ENCODE measurements around the gene SGPL1.
"Not testable (repeated sequence)": the region's sequence is repeated elsewhere in the genome, so short reads cannot be mapped to it uniquely, and the experiment has no call there.

The SGPL1 gene, protein sequence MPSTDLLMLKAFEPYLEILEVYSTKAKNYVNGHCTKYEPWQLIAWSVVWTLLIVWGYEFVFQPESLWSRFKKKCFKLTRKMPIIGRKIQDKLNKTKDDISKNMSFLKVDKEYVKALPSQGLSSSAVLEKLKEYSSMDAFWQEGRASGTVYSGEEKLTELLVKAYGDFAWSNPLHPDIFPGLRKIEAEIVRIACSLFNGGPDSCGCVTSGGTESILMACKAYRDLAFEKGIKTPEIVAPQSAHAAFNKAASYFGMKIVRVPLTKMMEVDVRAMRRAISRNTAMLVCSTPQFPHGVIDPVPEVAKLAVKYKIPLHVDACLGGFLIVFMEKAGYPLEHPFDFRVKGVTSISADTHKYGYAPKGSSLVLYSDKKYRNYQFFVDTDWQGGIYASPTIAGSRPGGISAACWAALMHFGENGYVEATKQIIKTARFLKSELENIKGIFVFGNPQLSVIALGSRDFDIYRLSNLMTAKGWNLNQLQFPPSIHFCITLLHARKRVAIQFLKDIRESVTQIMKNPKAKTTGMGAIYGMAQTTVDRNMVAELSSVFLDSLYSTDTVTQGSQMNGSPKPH

DNA sequence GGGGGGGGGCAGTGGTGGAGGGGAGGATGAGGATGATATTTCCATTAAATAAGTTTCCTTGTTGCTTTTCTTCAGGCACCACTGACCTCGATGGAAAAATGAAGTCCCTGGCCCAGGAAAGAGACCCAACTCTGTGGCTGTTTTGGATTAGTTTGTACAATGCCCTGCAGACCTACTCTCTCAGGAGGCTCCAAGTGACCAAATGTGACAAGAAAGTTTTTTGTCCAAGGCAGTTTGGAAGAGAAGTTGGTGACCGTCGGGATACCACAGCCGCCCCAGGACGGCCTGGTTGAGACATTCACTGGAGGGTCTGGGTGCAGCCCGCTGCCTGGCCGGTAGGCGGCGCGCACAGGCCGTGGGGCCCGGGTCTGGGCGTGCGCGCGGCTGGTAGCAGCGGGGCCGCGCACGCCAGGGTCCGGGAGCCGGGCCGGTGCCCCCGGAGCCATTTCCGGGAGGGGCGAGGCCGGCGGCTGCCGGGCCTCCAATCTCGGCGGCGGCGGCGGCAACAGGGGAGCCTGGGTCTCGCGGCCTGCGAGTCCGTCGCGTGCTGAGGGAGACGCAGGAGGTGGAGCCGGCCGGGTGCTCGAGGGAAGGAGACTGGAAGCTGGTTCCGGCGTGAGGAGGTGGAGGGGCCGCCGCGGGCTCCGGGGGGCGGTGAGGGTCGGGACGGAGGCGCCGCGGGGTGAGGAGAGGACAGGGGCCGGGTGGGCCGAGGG, at the start of gene SGPL1:
Gene SGPL1 (plus strand): TSS at position 445 of the 716 bp plus-strand sequence. CDS start 906 bp downstream, outside the sequence.
- DNase-seq: peak; percentile 69

DNA sequence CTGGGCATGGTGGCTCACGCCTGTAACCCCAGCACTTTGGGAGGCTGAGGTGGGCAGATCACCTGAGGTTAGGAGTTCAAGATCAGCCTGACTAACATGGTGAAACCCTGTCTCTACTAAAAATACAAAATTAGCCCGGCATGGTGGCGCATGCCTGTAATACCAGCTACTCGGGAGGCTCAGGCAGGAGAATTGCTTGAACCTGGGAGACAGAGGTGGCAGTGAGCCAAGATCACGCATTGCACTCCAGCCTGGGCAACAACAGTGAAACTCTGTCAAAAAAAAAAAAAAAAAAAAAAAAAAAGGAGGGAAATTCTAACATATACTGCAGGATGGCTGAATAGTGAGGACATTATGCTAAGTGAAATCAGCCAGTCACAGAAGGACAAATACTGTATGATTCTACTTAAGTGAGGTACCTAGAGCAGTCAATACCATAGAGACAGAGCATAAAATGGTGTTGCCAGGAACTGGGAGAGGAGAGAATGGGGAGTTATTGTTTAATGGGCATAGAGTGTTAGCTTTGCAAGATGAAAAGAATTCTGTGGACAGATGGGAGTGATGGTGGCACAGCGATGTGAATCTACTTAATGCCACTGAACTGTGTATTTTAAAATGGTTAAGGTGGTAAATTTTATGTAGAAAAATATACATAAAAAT, 47.6 kb upstream of the SGPL1 start:
- DNase-seq: not testable (repeated sequence)

DNA sequence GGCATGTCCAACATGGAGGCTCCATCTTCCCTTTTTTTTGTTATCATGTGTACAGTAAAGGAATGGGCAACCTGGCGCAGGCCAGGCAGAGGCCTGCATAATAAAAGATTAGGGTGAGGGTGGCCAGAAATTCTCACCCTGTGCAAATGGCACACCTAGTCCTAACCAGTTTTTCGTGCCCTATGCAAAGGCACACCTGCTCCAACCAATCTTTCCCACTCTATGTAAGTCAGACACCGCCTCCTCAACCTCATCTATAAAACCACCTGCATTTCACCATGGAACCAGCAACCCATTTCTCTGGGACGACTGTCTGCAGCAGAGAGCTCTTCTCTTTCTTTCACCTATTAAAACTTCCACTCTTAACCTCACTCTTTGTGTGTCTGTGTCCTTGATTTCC, 46.6 kb upstream of the SGPL1 start:
- DNase-seq: no peak

DNA sequence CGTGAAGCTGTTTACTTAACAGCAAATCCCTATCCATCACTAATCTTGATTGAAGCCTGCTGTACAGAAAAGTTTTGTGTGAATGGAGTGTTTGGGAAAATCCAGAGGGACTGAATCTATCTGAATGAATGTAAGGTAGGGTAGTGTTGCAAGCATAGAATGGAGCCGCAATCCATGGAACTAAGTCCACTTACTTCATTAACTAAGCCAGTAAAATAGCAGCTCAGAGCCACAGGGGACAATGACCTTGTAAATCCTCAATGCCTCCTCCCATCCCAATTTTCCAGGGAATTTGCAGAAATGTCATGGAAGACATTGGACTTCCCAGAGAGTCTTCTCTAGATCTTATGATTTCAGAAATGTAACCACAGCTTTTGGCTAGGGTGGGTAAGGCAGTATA, 45.7 kb upstream of the SGPL1 start:
- DNase-seq: no peak

DNA sequence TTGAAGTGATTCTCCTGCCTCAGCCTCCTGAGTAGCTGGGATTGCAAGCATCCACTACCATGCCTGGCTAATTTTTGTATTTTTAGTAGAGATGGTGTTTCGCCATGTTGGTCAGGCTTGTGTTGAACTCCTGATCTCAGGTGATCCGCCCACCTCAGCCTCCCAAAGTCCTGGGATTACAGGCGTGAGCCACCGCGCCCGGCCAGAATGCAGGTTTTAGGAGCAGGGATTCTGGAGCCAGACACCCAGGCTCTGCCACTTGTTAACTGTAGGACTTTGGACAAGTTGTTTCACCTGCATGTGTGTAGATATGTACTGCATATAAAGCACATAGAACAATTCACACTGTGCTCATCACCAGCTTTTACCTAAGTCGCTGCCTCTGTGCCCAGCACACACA, 45.2 kb upstream of the SGPL1 start:
- not testable (repeated sequence) for DNase-seq

DNA sequence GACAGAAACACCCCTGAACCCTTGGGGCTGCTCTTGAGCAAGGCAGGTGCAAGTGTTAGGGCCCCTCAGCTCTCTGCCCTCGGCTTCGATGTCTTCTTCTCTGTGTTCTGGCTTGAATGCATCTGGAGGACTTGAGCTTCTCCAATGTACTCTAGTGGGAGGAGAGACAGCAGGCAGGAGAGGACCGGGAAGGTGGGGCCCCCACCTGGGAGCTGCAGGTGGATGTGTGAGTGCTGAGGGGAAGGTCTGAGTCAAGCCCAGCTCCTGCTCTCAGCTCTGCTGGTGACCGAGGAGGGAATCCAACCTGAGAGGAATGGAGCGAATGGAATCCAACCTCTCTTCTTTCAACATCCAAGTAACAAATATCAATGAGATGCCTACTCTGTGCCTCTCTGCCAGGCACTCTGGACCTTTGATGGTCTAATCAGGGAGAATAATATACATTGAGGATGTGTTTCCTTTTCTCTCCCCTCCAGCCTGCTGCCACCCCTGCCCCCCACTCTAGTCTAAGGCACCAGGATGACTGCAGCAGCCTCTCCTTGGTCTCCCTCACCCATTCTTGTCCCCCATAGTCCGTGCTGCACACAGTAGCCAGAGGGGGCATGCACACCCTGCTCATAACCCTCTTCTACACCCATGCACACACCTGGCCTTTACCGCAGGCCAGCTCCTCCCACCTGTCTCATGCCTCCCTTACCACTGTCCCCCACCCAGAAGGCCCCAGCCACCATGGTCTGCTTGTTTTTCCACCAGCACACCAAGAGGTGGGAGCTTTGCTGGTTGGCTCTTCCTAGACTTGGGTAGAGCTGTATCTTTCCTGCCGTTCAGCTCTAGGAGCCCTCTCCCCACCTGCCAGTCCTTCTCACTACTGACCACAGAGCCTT, 44.2 kb upstream of the SGPL1 start:
- no peak for DNase-seq

DNA sequence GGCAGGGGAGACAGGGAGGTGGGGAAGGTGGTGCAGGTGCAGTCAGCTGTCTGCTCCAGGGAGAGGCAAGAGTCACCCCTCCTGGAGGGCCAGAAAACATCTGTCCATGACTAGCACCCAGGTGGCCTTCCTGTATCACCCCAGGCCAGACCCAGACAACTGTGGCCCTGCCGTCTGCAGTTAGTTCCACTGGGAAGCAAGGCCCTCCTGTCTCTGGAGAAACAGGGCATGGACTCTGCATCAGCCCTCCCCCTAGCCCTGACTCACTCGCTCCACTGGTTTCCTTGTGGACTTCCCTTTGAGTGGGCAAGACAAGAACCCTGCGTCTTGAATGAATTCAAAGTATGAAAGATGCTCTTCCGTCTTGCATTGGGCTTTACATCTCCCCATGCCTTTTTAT, 43.1 kb upstream of the SGPL1 start:
- no peak for DNase-seq

DNA sequence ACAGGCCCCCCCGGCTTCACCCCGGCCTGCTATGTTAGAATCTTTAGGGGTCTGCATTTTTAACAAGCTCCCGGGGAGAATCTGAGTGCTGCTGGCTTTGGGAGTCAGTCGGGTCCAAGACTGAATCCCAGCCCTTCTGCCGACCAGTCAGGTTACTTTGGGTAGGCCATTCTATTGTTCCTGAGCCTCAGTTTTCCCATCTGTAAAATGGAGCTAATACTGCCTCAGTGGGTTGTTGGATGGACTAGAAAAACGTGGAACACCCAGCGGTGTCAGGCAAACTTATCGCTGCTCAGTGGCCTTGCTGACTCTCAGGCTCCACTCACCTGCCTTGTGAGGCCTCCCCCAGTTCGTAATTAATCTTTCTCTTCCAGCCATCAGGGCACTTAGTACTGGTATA, 42.3 kb upstream of the SGPL1 start:
- no peak for DNase-seq

DNA sequence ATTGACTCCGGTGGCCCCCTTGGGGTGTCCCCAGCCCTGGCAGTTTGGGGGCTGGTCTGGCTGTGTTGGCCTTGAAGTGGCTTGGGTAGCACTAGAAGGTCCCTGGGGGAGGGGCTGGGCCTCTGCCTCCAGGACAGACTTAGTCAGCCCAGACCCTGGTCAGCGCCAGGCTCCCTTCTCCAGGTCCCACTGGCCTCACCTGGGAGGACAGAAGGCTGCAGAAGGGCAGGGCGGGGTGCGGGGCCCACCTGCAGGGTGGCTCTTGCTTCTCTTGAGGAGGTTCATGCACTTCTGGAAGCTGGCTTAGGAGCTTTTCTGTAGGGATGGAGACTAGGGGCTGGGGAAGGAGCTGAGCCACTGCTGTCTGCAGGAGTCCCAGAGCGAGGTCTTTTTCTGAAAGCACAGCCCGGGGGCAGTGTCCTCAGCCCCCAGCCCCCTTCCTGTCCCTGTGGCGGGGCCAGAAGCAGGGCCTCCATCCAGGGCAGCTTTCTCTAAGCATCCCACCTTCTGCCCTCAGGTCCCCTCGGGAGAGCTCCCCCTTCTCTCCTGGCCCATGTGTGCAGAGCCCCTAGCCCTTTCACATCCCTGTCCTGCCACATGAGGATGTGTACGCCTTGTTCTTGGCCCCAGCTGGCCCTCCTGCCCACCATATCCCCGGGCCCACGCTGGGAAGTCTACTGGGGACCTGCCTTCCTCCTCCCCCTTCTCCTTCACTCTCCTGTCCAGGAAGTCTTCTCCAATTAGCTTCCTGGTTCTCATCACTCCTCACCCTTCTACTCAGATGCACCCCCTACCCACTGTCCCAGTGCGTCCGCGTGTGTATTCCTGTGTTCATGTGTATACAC, 41.6 kb upstream of the SGPL1 start:
- DNase-seq: no peak

DNA sequence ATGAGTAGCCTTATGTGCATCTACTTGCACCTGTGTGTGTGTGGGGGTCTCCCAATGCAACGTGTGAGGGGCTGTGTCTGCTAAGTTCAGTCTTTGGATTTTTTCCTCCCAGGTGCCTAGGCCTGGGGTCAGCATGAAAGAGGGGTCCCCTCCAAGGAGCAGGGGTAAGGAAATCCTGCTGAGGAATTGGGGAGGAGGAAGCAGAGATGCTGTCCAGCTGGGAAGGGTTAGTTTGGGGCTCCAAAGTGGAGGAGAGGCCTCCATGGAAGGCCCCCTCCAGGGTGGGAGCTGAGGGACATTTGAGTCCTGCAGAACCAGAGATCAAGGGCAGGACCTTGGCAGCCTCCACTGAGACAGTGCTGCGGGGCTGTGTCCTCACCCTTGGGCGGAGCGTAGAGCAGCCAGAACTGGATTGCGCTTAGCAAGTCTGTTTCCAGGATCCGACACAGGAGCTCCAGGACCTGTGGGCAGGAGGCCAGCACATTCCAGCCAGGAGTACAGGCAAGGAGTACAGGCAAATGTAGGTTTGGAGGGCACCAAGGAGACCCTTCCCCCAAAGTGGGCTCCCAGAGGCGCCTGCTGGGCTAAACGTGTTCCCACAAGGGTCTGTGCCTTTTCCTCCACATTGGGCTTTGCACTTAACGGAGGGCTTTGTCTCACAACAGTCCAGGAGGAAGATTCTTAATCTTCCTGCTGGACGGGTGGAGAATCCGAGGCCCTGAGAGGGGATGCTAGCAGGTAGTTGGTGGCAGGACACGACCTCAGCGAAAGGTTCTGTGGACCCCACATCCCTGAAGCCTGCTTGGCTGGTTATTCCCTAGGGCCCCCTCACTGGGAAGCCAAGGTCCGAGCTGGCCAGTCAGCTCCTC, 40.7 kb upstream of the SGPL1 start:
- DNase-seq: no peak

DNA sequence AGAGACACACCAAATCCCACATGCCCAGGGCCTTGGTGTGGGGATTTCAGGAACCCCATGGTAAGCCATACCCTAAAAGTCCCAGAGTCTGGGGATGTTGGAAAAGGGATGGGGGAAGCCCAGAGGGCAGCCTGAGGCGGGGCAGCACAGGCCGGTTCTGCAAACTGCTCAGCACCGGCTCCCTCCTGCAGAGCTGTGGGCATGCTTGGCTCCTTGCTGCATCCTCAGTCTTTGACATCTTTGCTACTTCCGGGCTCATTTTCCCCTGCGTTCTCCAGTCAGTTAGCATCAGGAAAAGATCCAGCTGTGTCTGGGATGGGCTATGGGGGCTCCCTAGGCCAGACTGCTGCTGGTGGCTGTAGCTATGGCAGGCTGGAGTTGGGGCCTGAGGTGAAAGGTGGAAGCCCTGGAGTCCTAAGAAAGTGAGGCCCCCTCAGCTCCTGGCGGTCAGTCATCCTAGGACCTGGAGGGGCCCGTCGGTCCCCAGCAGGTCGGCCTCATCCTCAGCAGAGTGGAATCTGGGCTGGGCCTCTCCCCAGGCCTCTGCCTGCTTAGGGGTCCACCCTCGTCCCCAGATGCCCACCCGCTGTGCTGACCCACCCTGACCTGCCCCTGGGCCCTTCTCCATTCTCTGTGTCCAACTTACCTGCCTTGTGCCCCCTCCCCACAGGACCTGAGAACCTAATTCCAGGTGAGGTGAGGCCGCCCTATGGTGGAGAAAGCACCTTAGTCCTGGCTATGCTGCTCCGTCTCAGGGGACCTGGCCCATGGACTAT, 39.9 kb upstream of the SGPL1 start:
- no peak for DNase-seq

DNA sequence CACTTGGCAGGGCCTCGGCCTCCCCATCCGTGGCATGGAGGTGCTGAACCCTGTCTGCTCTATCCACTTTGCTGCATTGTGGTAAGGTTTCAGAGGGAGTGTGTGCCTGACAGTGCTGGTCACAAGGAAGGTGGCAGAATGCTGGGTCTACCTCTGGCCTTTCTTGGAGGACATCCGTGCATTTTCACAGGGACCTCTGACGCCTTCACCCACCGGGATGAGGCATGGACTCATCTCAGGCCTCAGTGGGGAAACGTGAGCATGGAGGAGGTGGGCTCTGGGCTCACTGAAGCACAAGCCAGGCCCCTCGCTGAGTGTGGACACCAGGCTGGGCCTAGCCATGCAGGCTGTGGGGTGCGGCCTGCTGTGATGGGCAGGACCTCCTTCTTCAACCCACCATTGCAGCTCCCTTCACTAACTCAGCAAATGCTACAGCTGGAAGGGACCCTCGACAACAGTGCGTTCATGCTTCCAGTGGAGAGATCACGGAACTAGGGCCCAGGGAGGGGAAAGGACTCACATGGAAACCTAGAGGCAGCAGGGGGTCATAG, 39.2 kb upstream of the SGPL1 start:
- no peak for DNase-seq

DNA sequence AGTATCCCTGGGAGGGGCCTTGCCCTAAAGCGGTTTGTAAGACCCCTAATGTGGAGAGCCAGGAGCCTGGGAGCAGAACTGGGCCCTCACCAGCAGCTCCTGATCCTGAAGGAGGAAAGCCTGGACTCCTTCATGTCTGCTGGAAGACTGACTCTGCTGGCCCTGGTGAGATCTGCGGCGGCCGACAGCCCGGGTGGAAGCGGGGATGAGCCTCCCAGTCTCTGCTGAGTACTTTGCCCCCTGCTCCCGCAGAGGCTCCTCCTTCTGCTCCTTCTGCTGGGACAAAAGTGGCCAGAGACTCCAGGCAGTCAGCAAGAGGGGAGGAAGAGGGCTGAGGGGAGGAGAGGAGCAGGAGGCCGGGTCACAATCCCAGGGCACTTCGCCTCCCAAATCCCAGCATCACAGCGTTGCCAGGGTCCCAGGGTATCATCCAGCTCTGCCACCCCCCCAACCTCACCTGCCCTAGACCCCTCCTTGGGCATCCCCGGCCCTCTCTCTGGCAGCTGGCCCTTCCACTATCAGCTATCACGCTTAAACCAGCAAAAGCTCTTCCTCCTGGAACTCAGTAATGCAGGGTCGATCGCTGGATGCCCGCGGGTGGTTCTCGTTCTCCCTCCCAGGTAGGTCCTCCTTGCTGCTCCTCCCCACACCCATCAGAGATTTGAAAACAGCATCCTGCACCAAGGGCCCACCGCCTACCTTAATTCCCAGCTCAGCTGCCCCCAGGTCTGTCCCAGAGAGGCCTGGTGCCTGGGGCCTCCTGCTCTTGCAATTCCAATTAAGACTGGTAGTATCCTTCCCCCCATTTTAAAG, 38.5 kb upstream of the SGPL1 start:
- no peak for DNase-seq

DNA sequence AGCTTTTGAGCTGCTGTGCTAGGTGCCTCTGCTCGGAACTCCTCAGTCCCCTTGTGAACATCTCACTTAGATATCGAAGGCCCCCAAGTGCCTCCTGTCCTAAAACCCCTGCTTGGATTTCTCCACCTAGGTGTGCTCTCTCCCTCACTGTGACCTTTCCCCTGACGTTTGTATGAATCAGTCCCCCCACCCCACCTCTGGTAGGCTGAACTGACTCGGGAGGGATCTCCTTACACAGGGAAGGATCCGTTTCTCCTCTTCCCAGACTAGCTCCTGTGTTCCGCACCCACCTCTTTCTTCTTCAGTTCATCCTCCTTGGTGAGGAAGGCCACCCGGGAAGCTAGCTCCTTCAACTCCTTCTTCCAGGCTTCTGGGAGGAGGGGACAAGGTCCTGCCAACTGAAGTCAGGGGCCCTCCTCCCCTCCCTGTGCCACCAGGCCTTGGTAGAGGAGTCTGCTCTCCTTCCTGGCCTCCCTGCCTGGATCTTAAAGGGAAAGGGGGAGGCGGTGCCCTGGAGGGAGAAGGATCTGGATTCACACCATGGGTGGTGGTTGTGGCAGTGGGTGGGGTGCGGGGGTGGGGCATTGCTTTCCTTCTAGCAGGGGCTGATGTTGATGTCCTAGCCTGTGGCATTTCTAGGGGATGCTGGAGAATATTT, 37.4 kb upstream of the SGPL1 start:
- DNase-seq: no peak

DNA sequence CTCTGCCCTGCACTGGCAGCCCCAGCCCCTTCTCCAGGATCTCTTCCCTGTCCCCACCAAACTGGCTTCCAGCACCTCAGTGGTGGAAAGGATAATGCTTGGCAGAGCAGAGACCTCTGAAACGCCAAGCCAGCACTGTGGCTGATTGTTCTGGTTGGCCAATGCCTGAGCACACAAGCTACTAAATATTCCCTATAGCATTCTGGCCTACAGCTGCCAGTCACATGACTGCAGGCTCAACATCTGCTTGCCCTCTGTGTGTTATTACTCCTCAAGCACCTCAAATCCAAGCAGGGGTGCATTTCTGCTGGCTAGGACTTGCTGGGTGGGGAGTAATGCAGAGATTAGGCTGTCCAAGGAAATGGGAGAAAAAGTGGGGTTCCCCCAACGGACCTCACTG, 36.7 kb upstream of the SGPL1 start:
- no peak for DNase-seq

DNA sequence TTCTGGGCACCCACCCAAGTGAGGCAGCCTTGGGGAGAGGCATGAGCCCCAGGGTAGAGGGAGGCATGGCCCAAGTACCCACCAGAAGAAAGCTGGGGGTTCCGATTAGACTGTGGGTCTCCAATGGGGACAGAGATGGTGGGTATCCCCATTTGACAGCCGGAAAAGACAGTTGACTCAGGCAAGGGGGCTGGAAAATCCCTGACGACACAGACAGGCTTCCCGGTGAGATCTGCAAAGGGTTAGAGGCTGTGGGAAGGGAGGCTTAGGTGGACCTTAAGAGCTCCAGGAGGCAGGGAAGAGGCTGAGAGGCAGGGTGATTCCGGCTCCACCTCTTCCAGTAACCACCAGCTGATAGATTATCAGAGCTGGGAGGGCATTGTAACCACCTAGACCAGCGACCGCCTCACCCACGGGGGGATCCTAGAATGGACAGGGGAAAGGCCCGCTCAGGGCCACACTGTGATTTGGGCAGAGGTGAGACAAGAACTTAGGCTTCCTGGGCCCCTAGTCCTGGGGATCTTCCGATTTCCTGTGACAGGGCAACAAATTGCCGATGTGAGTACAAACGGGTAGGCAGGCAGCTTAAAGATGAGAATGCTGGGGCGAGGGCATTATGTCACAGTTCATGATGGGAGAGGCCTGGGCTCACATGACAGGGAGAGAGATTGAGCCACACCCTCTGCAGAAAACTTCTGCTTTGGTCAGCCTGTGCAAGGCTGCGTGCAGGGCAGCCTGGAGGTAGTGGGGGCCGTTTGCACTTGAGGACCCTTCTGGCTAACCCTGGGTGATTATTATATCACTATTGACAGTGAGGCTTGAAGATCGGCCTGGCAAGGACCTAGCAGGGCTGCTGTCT, 36.0 kb upstream of the SGPL1 start:
- no peak for DNase-seq

DNA sequence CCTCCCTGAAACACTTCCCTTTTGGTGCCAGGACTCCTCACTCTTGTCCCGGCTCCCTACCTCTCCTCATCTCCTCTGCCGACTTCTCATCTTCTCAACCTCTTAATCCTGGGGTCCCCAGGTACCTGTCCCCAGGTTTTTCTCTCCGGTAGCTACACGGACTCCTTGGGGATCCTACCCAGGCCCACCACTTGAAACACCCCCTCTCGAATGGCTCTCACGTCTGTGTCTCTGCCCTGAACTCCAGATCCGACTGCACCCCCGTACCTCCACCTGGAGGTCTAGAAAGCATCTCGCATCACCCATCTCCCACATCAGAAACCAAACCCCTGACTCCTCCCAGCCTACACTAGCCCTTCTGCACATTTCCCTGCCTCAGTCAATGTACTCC, 35.4 kb upstream of the SGPL1 start:
- DNase-seq: no peak

All from NCI-H1436 (cell line).